H1 (cell line): ENCODE results near the gene FAM50B. TPM values are rescaled to one million over a fixed set of nuclear protein-coding genes. Genes with fewer than 3 reads are reported as not detected.

Experiments used
- BCL11A ChIP-seq, 2 experiments: IDR thresholded peaks; one replicate each; pipeline ENCODE4 v1.6.1; 2011; ENCODE audit warnings: low read depth in 2 of 2, low read length in 2 of 2, mild to moderate bottlenecking in 2 of 2
- BRCA1 ChIP-seq: IDR thresholded peaks from 2 replicates; pipeline ENCODE4 v1.6.1; 2012; ENCODE audit warnings: low read depth, low read length, improper control_type of control experiment
- CTBP2 ChIP-seq: IDR thresholded peaks from 2 replicates; pipeline ENCODE4 v1.7.0; 2011; ENCODE audit warnings: borderline replicate concordance, mild to moderate bottlenecking, moderate library complexity, mixed read lengths, low read length; ENCODE audit not compliant: insufficient read depth, insufficient read length
- CTCF ChIP-seq, 3 experiments: IDR thresholded peaks; 1 replicate in 2 of 3; 2 replicates in 1 of 3; pipeline versions ENCODE4 v1.5.1 to v1.6.1; 2011; ENCODE audit warnings: low read length in 3 of 3, mild to moderate bottlenecking in 3 of 3, inconsistent platforms in 2 of 3, low read depth in 1 of 3, moderate library complexity in 1 of 3; ENCODE audit not compliant: insufficient read depth in 1 of 3; ENCODE audit errors: control extremely low read depth in 1 of 3
- FOSL1 ChIP-seq: IDR thresholded peaks from 2 replicates; pipeline ENCODE4 v1.6.1; 2011; ENCODE audit warnings: mild to moderate bottlenecking, low read depth, low read length, moderate library complexity; ENCODE audit not compliant: insufficient read depth
- POLR2AphosphoS5 ChIP-seq: IDR thresholded peaks from 2 replicates; pipeline ENCODE4 v1.6.1; 2011; ENCODE audit warnings: low read depth, low read length
- RNF2 ChIP-seq: fragments of 200-900, 300-1000 bp; sonication (generic); IDR thresholded peaks from 2 replicates; pipeline ENCODE4 v1.7.1; 2016; ENCODE audit warnings: borderline replicate concordance, low read depth, mild to moderate bottlenecking, antibody characterized with exemption, low read length; ENCODE audit not compliant: poor library complexity, severe bottlenecking; ENCODE audit errors: missing control alignments
- SP1 ChIP-seq: IDR thresholded peaks from 2 replicates; pipeline ENCODE4 v1.6.1; 2011; ENCODE audit warnings: low read depth, low read length
- SP2 ChIP-seq: IDR thresholded peaks from 2 replicates; pipeline ENCODE4 v1.6.1; 2012; ENCODE audit warnings: mild to moderate bottlenecking, low read length, inconsistent platforms
- polyA plus RNA-seq, 7 experiments: library from polyadenylated mRNA; depleted of rRNA in 3 of 7; stranded (reverse) in 5 of 7; unstranded in 2 of 7; fragments of >200 nt in 5 of 7; fragments of 200-250 nt in 2 of 7; gene quantifications; 1 replicate in 5 of 7; 2 replicates in 1 of 7; 4 replicates in 1 of 7; pipeline versions ENCODE4 v1.2.1 to v1.2.3, GENCODE V29; 2011 to 2013; ENCODE audit warnings: missing spikeins in 2 of 7, mixed read lengths in 2 of 7
- total RNA-seq: library from RNA; stranded (reverse); fragmentation: NEBNext Ultra II Directional; extraction: Animal tissue kit (Norgen Biotek cat#: 25700); gene quantifications from 2 replicates; pipeline ENCODE4 v1.2.1, GENCODE V29; 2021

FAM50B gene
- total and polyA plus RNA-seq, 2 of the 8 experiments (the other 6 are each of a cell fraction or from before 2014, with no cell fraction given), result 3.1 to 3.2 TPM

DNA sequence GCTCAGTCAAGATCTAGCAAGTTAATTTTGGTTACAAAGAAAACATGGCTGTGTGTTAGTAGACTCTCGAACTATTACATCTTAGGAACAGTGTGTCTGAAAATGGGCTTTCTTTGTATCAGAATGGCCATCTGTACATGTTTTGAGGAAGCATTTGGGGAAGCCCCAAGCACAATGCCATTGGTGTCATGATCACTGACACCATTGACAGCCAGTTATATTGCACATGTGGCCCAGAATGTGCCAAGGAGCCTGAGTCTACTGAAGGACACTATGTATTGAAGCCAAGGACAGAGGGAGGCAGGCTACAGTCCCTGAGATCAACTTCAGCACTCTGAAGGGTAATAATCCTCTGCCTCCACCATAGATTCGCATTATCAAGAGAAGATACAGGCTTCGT is 12.6 kb upstream of the FAM50B start (continued):
- no peak for TF ChIP-seq CTCF (IDR thresholded peaks at IDR 0.05; ENCODE audit: control extremely low read depth in 1 of 3, insufficient read depth in 1 of 3, low read depth in 1 of 3, low read length in 3 of 3)
- TF ChIP-seq BRCA1, result no peak
- TF ChIP-seq SP1, result no peak
- no peak for TF ChIP-seq POLR2AphosphoS5
- TF ChIP-seq BCL11A (IDR thresholded peaks at IDR 0.05; ENCODE audit: low read depth in 2 of 2, low read length in 2 of 2), result no peak
- TF ChIP-seq CTBP2, result no peak
- TF ChIP-seq SP2, result no peak
- no peak for TF ChIP-seq FOSL1
- TF ChIP-seq RNF2, result no peak
